Chondrocyte (in vitro differentiated cells): ENCODE measurements around the gene C1QTNF9B. TPM values are rescaled to one million over a fixed set of nuclear protein-coding genes. Genes with fewer than 3 reads are reported as not detected.

ENCODE experiments used
- DNase-seq: peaks from one replicate; pipeline ENCODE4 v3.0.0; 2021; ENCODE audit warnings: mixed read lengths, low spot score
- H3K27ac Mint-ChIP-seq: one replicate; pipeline ENCODE4 v1.8.0; 2021; ENCODE audit warnings: mild to moderate bottlenecking, moderate library complexity, mixed read lengths; ENCODE audit not compliant: unreplicated experiment
- H3K27me3 Mint-ChIP-seq: 2 replicates; pipeline ENCODE4 v1.8.0; 2021; ENCODE audit warnings: low read depth, mixed read lengths
- H3K36me3 Mint-ChIP-seq: 2 replicates; pipeline ENCODE4 v1.8.0; 2021; ENCODE audit warnings: low read depth, mixed read lengths
- H3K4me1 Mint-ChIP-seq: 2 replicates; pipeline ENCODE4 v1.8.0; 2021; ENCODE audit warnings: low read depth, mild to moderate bottlenecking, mixed read lengths
- H3K4me3 Mint-ChIP-seq: one replicate; pipeline ENCODE4 v1.8.0; 2021; ENCODE audit warnings: mild to moderate bottlenecking, moderate library complexity, mixed read lengths; ENCODE audit not compliant: unreplicated experiment
- H3K9me3 Mint-ChIP-seq: 2 replicates; pipeline ENCODE4 v1.8.0; 2021; ENCODE audit warnings: low read depth, mixed read lengths
- CTCF ChIP-seq: fragments of 200-600 bp; sonication (generic); IDR thresholded peaks from 2 replicates; pipeline ENCODE4 v1.5.0; 2021; ENCODE audit warnings: antibody characterized with exemption, mild to moderate bottlenecking, moderate library complexity
- total RNA-seq: library from RNA; stranded (reverse); gene quantifications from 3 replicates; pipeline ENCODE4 v1.2.1, GENCODE V29; 2021

C1QTNF9B gene
- total RNA-seq, 1 donor from 2014 or later, result not detected

GRCh38 chr13:23865026-23865425 is 32.3 kb downstream of the C1QTNF9B start:
- Mint-ChIP-seq H3K27me3 (no peaks in the 10 kb centered on the region), H3K27ac (no peak overlapping the region), H3K4me1 (no peaks in the 10 kb centered on the region), H3K36me3 (peaks cover 5% of the 10 kb centered on the region), H3K9me3 (no peaks in the 10 kb centered on the region), H3K4me3 (no peak overlapping the region)
- no peak for TF ChIP-seq CTCF
- DNase-seq, result no peak

GRCh38 chr13:23861310-23861709 is 36.0 kb downstream of the C1QTNF9B start:
- Mint-ChIP-seq H3K36me3 (peaks cover 9% of the 10 kb centered on the region), H3K9me3 (no peaks in the 10 kb centered on the region), H3K27me3 (no peaks in the 10 kb centered on the region), H3K27ac (no peak overlapping the region), H3K4me1 (no peaks in the 10 kb centered on the region), H3K4me3 (no peak overlapping the region)
- no peak for TF ChIP-seq CTCF
- no peak for DNase-seq

GRCh38 chr13:23859904-23860303 is 37.4 kb downstream of the C1QTNF9B start:
- TF ChIP-seq CTCF, result no peak
- DNase-seq, result no peak
- no peaks in the 10 kb centered on the region for H3K4me1 Mint-ChIP-seq
- H3K27ac Mint-ChIP-seq, result no peak overlapping the region
- no peak overlapping the region for H3K4me3 Mint-ChIP-seq
- no peaks in the 10 kb centered on the region for H3K9me3 Mint-ChIP-seq
- H3K27me3 Mint-ChIP-seq, result no peaks in the 10 kb centered on the region
- H3K36me3 Mint-ChIP-seq, result peaks cover 12% of the 10 kb centered on the region

- H3K27me3 Mint-ChIP-seq, result no peaks in the 10 kb centered on the region
- no peak overlapping the region for H3K27ac Mint-ChIP-seq
- DNase-seq, result no peak
- no peaks in the 10 kb centered on the region for H3K9me3 Mint-ChIP-seq
- no peak overlapping the region for H3K4me3 Mint-ChIP-seq
- no peak for TF ChIP-seq CTCF
- H3K36me3 Mint-ChIP-seq, result peaks cover 12% of the 10 kb centered on the region
- H3K4me1 Mint-ChIP-seq, result no peaks in the 10 kb centered on the region
These were observed 37.8 kb downstream of the C1QTNF9B start for GRCh38 chr13:23859455-23859854.

- H3K36me3 Mint-ChIP-seq, result peaks cover 14% of the 10 kb centered on the region
- no peak overlapping the region for H3K27ac Mint-ChIP-seq
- no peak for DNase-seq
- no peaks in the 10 kb centered on the region for H3K9me3 Mint-ChIP-seq
- H3K4me3 Mint-ChIP-seq, result no peak overlapping the region
- TF ChIP-seq CTCF, result no peak
- H3K4me1 Mint-ChIP-seq, result no peaks in the 10 kb centered on the region
- H3K27me3 Mint-ChIP-seq, result no peaks in the 10 kb centered on the region
These were observed 38.8 kb downstream of the C1QTNF9B start for GRCh38 chr13:23858546-23858945.
